Measurements from ENCODE around the gene DCAF5. TPM values are rescaled to one million over a fixed set of nuclear protein-coding genes. Genes with fewer than 3 reads are reported as not detected.

The DCAF5 gene
- total and polyA plus RNA-seq, 2 of the 13 experiments (the other 11 are each of a cell fraction or from before 2014, with no cell fraction given), result 13.4 to 31.6 TPM

DNA sequence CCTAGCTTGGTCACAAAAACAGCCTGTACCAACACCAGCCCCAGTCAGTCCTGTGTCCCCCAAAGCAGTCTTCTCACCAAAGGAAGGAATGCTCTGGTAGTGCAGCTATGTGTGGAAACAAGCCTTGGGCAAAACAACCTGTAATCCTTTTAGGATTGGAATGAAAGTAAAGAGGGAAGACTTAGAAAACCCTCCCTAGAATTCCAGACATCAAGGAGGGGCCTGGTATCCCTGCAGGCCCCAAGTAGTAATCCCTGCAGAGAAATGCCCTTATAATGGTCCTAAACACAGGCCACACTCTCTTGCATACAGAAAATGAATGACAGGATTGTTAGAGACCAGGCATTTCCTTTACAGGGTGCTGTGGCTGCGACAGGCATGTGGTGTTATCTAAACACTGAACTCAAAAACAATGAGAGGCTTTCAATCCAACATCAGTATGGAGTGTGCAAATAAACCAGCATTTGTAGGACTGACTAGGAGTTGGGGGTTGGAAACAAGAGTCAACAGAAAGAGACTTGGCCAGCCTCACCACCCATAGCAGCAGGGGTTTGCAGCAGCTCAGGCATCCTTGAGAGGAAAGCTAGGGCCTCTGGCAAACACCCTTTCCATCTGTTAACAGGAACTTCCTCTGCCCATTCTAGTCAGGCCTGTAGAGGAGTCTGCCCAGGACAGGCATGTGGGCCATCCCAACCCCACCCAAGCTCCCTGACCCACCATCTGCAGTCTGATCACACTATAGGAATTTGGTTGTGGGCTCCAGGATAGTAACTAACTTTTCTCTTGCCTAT lies 59.1 kb downstream of the DCAF5 start (continued):
- no peak for TF ChIP-seq CENPX (CRISPR knock-in tag; IDR thresholded peaks at IDR 0.05)
- TF ChIP-seq CBX5 (CRISPR knock-in tag; IDR thresholded peaks at IDR 0.05; ENCODE audit: borderline replicate concordance), result no peak
- peak; percentile 76; the same call in 1 of the 2 replicates for TF ChIP-seq HDAC2 (CRISPR knock-in tag; IDR thresholded peaks at IDR 0.05)
- no peak for TF ChIP-seq CCDC6 (CRISPR knock-in tag; IDR thresholded peaks at IDR 0.05)
- TF ChIP-seq ZNF235 (CRISPR knock-in tag; IDR thresholded peaks at IDR 0.05; ENCODE audit: borderline replicate concordance), result no peak
- TF ChIP-seq SOX13 (IDR thresholded peaks at IDR 0.05), result peak; percentile 66; the same call in 1 of the 2 replicates
- TF ChIP-seq SOX13 (CRISPR knock-in tag; conservative IDR thresholded peaks at IDR 0.05 in 1 of 2, IDR thresholded peaks at IDR 0.05 in 1 of 2), result peak in 1 of 2 experiments; percentile 94; a peak in 2 of 4 replicates
- TF ChIP-seq, protein P1, sequence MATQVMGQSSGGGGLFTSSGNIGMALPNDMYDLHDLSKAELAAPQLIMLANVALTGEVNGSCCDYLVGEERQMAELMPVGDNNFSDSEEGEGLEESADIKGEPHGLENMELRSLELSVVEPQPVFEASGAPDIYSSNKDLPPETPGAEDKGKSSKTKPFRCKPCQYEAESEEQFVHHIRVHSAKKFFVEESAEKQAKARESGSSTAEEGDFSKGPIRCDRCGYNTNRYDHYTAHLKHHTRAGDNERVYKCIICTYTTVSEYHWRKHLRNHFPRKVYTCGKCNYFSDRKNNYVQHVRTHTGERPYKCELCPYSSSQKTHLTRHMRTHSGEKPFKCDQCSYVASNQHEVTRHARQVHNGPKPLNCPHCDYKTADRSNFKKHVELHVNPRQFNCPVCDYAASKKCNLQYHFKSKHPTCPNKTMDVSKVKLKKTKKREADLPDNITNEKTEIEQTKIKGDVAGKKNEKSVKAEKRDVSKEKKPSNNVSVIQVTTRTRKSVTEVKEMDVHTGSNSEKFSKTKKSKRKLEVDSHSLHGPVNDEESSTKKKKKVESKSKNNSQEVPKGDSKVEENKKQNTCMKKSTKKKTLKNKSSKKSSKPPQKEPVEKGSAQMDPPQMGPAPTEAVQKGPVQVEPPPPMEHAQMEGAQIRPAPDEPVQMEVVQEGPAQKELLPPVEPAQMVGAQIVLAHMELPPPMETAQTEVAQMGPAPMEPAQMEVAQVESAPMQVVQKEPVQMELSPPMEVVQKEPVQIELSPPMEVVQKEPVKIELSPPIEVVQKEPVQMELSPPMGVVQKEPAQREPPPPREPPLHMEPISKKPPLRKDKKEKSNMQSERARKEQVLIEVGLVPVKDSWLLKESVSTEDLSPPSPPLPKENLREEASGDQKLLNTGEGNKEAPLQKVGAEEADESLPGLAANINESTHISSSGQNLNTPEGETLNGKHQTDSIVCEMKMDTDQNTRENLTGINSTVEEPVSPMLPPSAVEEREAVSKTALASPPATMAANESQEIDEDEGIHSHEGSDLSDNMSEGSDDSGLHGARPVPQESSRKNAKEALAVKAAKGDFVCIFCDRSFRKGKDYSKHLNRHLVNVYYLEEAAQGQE (IDR thresholded peaks at IDR 0.05; ENCODE audit: borderline replicate concordance in 1 of 2, low read depth in 1 of 2, low read length in 2 of 2), result no peak
- TF ChIP-seq, protein P2, sequence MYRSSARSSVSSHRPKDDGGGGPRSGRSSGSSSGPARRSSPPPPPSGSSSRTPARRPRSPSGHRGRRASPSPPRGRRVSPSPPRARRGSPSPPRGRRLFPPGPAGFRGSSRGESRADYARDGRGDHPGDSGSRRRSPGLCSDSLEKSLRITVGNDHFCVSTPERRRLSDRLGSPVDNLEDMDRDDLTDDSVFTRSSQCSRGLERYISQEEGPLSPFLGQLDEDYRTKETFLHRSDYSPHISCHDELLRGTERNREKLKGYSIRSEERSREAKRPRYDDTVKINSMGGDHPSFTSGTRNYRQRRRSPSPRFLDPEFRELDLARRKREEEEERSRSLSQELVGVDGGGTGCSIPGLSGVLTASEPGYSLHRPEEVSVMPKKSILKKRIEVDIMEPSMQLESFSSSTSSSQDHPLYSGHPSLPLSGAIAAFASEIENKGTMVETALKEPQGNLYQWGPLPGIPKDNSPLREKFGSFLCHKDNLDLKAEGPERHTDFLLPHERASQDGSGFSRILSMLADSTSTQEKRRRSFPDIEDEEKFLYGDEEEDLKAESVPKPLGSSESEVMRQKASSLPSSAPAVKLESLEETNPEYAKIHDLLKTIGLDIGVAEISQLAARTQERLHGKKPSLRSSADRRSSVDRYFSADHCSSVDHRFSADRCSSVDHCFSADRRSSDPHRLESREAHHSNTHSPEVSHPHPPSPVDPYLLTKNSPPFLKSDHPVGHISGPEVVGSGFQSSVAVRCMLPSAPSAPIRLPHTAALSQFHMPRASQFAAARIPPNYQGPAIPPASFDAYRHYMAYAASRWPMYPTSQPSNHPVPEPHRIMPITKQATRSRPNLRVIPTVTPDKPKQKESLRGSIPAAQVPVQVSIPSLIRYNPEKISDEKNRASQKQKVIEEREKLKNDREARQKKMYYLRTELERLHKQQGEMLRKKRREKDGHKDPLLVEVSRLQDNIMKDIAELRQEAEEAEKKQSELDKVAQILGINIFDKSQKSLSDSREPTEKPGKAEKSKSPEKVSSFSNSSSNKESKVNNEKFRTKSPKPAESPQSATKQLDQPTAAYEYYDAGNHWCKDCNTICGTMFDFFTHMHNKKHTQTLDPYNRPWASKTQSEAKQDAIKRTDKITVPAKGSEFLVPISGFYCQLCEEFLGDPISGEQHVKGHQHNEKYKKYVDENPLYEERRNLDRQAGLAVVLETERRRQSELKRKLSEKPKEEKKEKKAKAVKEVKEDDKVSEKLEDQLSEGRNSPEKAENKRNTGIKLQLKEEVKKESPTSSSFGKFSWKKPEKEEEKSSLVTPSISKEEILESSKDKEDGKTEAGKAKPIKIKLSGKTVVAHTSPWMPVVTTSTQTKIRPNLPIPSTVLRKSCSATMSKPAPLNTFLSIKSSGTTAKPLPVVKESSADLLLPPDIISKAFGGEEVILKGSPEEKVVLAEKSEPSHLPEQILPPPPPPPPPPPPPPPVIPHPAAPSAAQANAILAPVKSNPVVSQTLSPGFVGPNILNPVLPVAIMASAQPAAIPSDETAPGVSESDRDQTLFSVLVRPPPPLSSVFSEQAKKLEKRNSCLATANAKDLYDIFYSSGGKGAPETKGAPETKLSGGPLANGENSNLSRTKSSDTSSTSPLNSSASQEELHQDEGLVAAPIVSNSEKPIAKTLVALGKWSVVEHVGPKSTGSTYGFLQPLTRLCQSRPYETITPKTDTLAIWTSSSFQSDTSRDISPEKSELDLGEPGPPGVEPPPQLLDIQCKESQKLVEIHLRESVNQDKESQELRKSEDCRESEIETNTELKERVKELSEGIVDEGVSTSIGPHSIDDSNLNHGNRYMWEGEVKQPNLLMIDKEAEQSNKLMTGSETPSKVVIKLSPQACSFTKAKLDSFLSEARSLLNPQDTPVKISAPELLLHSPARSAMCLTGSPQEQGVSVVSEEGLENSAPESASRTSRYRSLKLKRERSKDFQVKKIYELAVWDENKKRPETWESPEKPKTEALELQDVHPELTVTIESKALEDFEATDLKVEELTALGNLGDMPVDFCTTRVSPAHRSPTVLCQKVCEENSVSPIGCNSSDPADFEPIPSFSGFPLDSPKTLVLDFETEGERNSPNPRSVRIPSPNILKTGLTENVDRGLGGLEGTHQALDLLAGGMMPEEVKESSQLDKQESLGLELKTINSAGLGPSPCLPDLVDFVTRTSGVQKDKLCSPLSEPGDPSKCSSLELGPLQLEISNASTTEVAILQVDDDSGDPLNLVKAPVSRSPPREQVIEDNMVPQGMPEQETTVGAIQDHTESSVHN (CRISPR knock-in tag; IDR thresholded peaks at IDR 0.05), result no peak
- TF ChIP-seq, protein P3, sequence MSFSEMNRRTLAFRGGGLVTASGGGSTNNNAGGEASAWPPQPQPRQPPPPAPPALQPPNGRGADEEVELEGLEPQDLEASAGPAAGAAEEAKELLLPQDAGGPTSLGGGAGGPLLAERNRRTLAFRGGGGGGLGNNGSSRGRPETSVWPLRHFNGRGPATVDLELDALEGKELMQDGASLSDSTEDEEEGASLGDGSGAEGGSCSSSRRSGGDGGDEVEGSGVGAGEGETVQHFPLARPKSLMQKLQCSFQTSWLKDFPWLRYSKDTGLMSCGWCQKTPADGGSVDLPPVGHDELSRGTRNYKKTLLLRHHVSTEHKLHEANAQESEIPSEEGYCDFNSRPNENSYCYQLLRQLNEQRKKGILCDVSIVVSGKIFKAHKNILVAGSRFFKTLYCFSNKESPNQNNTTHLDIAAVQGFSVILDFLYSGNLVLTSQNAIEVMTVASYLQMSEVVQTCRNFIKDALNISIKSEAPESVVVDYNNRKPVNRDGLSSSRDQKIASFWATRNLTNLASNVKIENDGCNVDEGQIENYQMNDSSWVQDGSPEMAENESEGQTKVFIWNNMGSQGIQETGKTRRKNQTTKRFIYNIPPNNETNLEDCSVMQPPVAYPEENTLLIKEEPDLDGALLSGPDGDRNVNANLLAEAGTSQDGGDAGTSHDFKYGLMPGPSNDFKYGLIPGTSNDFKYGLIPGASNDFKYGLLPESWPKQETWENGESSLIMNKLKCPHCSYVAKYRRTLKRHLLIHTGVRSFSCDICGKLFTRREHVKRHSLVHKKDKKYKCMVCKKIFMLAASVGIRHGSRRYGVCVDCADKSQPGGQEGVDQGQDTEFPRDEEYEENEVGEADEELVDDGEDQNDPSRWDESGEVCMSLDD (CRISPR knock-in tag; IDR thresholded peaks at IDR 0.05; ENCODE audit: borderline replicate concordance), result no peak
- no peak for TF ChIP-seq ZNF530 (CRISPR knock-in tag; IDR thresholded peaks at IDR 0.05; ENCODE audit: low read depth)
- TF ChIP-seq HOXA3 (CRISPR knock-in tag; IDR thresholded peaks at IDR 0.05), result peak; percentile 35; the same call in 1 of the 2 replicates
- TF ChIP-seq RXRB (CRISPR knock-in tag; IDR thresholded peaks at IDR 0.05; ENCODE audit: borderline replicate concordance), result peak; percentile 70; the same call in 1 of the 2 replicates

Data from HepG2 (cell line).